H9 (cell line): ENCODE data around the gene TUFT1. TPM values are rescaled to one million over a fixed set of nuclear protein-coding genes. Genes with fewer than 3 reads are reported as not detected.
A peak's percentile ranks its signal among the peaks of the same experiment; 100 is the strongest.

Source experiments
- DNase-seq: peaks from one replicate; pipeline ENCODE4 v3.0.0-alpha.2; 2017
- H2AFZ ChIP-seq: one replicate; pipeline ENCODE4 v1.6.1; 2013; ENCODE audit warnings: mild to moderate bottlenecking, low read length, control low read depth, moderate library complexity
- H2AK5ac ChIP-seq: 2 replicates; pipeline ENCODE4 v1.6.1; 2013; ENCODE audit warnings: low read length, control low read depth, mixed read lengths; ENCODE audit not compliant: insufficient read length
- H2BK120ac ChIP-seq: one replicate; pipeline ENCODE4 v1.6.1; 2013; ENCODE audit warnings: low read depth, mild to moderate bottlenecking, low read length, control low read depth, inconsistent platforms; ENCODE audit not compliant: poor library complexity, severe bottlenecking
- H2BK12ac ChIP-seq: 2 replicates; pipeline ENCODE4 v1.6.1; 2013; ENCODE audit warnings: low read length, control low read depth, mixed read lengths, low read depth; ENCODE audit not compliant: insufficient read length
- H2BK15ac ChIP-seq: 2 replicates; pipeline ENCODE4 v1.6.1; 2013; ENCODE audit warnings: low read depth, low read length, control low read depth
- H2BK20ac ChIP-seq: one replicate; pipeline ENCODE4 v1.6.1; 2013; ENCODE audit warnings: low read depth, mild to moderate bottlenecking, low read length, control low read depth, inconsistent platforms; ENCODE audit not compliant: poor library complexity, severe bottlenecking
- H2BK5ac ChIP-seq: 2 replicates; pipeline ENCODE4 v1.6.1; 2013; ENCODE audit warnings: low read length, control low read depth, mixed read lengths; ENCODE audit not compliant: insufficient read length
- H3K14ac ChIP-seq: 2 replicates; pipeline ENCODE4 v1.6.1; 2013; ENCODE audit warnings: low read length, control low read depth; ENCODE audit not compliant: insufficient read depth
- H3K18ac ChIP-seq: 2 replicates; pipeline ENCODE4 v1.6.1; 2013; ENCODE audit warnings: low read depth, mild to moderate bottlenecking, mixed read lengths, low read length, control low read depth; ENCODE audit not compliant: insufficient read length
- H3K23ac ChIP-seq: 2 replicates; pipeline ENCODE4 v1.6.1; 2013; ENCODE audit warnings: low read length, control low read depth, mixed read lengths, low read depth; ENCODE audit not compliant: insufficient read length
- H3K23me2 ChIP-seq: 2 replicates; pipeline ENCODE4 v1.6.1; 2013; ENCODE audit warnings: low read depth, mild to moderate bottlenecking, mixed read lengths, low read length, control low read depth; ENCODE audit not compliant: insufficient read length, poor library complexity, severe bottlenecking
- H3K27ac ChIP-seq: 2 replicates; pipeline ENCODE4 v1.5.1; 2013; ENCODE audit warnings: low read length, control low read depth, mixed read lengths, low read depth; ENCODE audit not compliant: insufficient read length
- H3K27me3 ChIP-seq: 2 replicates; pipeline ENCODE4 v1.6.1; 2013; ENCODE audit warnings: low read length, control low read depth, inconsistent platforms; ENCODE audit not compliant: insufficient read depth
- H3K4ac ChIP-seq: 2 replicates; pipeline ENCODE4 v1.6.1; 2013; ENCODE audit warnings: low read depth, mild to moderate bottlenecking, control low read depth, inconsistent platforms, low read length, moderate library complexity
- H3K4me1 ChIP-seq: 2 replicates; pipeline ENCODE4 v1.6.1; 2013; ENCODE audit warnings: low read length, control low read depth, inconsistent platforms; ENCODE audit not compliant: insufficient read depth
- H3K4me2 ChIP-seq: 2 replicates; pipeline ENCODE4 v1.6.1; 2013; ENCODE audit warnings: low read length, control low read depth, mixed read lengths; ENCODE audit not compliant: insufficient read length, insufficient read depth
- H3K56ac ChIP-seq: 2 replicates; pipeline ENCODE4 v1.6.1; 2013; ENCODE audit warnings: low read depth, mild to moderate bottlenecking, mixed read lengths, low read length, control low read depth; ENCODE audit not compliant: insufficient read length
- H3K79me1 ChIP-seq: 2 replicates; pipeline ENCODE4 v1.6.1; 2013; ENCODE audit warnings: low read depth, mild to moderate bottlenecking, moderate library complexity, low read length, control low read depth, inconsistent platforms; ENCODE audit not compliant: insufficient read depth, poor library complexity, severe bottlenecking
- H3K79me2 ChIP-seq: 2 replicates; pipeline ENCODE4 v1.6.1; 2013; ENCODE audit warnings: low read length, control low read depth, inconsistent platforms; ENCODE audit not compliant: insufficient read depth
- H3K9ac ChIP-seq: 2 replicates; pipeline ENCODE4 v1.6.1; 2013; ENCODE audit warnings: low read length, control low read depth, mixed read lengths; ENCODE audit not compliant: insufficient read length; ENCODE audit errors: extremely low read depth
- H3K9me3 ChIP-seq: one replicate; pipeline ENCODE4 v1.6.1; 2013; ENCODE audit warnings: low read depth, low read length, inconsistent platforms; ENCODE audit not compliant: control insufficient read depth
- H3T11ph ChIP-seq: one replicate; pipeline ENCODE4 v1.6.1; 2013; ENCODE audit warnings: mild to moderate bottlenecking, low read length, control low read depth, inconsistent platforms
- H4K20me1 ChIP-seq: one replicate; pipeline ENCODE4 v1.6.1; 2013; ENCODE audit not compliant: control insufficient read depth, insufficient read length, insufficient read depth
- H4K5ac ChIP-seq: 2 replicates; pipeline ENCODE4 v1.6.1; 2013; ENCODE audit warnings: low read depth, mild to moderate bottlenecking, mixed read lengths, low read length, control low read depth; ENCODE audit not compliant: insufficient read length
- H4K8ac ChIP-seq: replicated peaks from 2 replicates; pipeline ENCODE4 v1.6.1; 2013; ENCODE audit warnings: low read length, control low read depth, mixed read lengths, low read depth; ENCODE audit not compliant: insufficient read length
- H4K91ac ChIP-seq: 2 replicates; pipeline ENCODE4 v1.6.1; 2013; ENCODE audit warnings: low read depth, mild to moderate bottlenecking, moderate library complexity, mixed read lengths, low read length, control low read depth; ENCODE audit not compliant: insufficient read length
- H3K27ac Mint-ChIP-seq, 3 experiments: 2 replicates in 2 of 3; 3 replicates in 1 of 3; pipeline ENCODE4 v1.8.0; 2020 to 2021; ENCODE audit warnings: mixed read lengths in 3 of 3, mild to moderate bottlenecking in 1 of 3, moderate library complexity in 1 of 3
- H3K27me3 Mint-ChIP-seq: 2 replicates; pipeline ENCODE4 v1.8.0; 2021; ENCODE audit warnings: low read depth, mild to moderate bottlenecking, moderate library complexity, mixed read lengths
- H3K36me3 Mint-ChIP-seq, 3 experiments: 2 replicates in 2 of 3; 3 replicates in 1 of 3; pipeline ENCODE4 v1.8.0; 2020 to 2021; ENCODE audit warnings: low read depth in 3 of 3, mixed read lengths in 3 of 3; ENCODE audit not compliant: insufficient read depth in 1 of 3
- H3K4me1 Mint-ChIP-seq, 2 experiments: 2 replicates each; pipeline ENCODE4 v1.8.0; 2020; ENCODE audit warnings: mixed read lengths in 2 of 2
- H3K4me3 Mint-ChIP-seq, 2 experiments: 2 replicates in 1 of 2; 3 replicates in 1 of 2; pipeline ENCODE4 v1.8.0; 2020 to 2021; ENCODE audit warnings: mild to moderate bottlenecking in 2 of 2, mixed read lengths in 2 of 2, moderate library complexity in 1 of 2
- H3K9me3 Mint-ChIP-seq, 2 experiments: 2 replicates in 1 of 2; 3 replicates in 1 of 2; pipeline ENCODE4 v1.8.0; 2020; ENCODE audit warnings: mild to moderate bottlenecking in 2 of 2, mixed read lengths in 2 of 2, moderate library complexity in 1 of 2
- WGBS: extraction: QIAGEN DNeasy Blood & Tissue Kit; methylation state at CpG from one replicate; pipeline ENCODE4 v1.1.7; 2013; ENCODE audit warnings: missing lambda C conversion rate, low lambda C conversion rate, mixed read lengths; ENCODE audit not compliant: insufficient read length; ENCODE audit errors: extremely low coverage; 5-methylcytosine and 5-hydroxymethylcytosine counted together
- total RNA-seq: library from RNA; stranded (reverse); gene quantifications from 2 replicates; pipeline ENCODE4 v1.2.1, GENCODE V29; 2021
- TF ChIP-seq, protein P1 (sequence below): fragments of 200-600 bp; sonication (generic); conservative IDR thresholded peaks from 3 replicates; pipeline ENCODE4 v1.8.0; 2021; ENCODE audit warnings: antibody characterized with exemption, mild to moderate bottlenecking

The TUFT1 gene
- total RNA-seq, 1 experiment from 2014 or later, result 6.2 TPM

GRCh38 chr1:151526735-151527525 lies 13.2 kb upstream of the TUFT1 start:
- no peak overlapping the region for H2BK120ac ChIP-seq
- no peak overlapping the region for H3K4me2 ChIP-seq
- peaks cover 31 to 76% (median 68%) of the 10 kb centered on the region in 3 experiments; a peak in 6 of 7 replicates for H3K36me3 Mint-ChIP-seq

More at GRCh38 chr1:151526735-151527525, 13.2 kb upstream of the TUFT1 start:
- TF ChIP-seq, protein P1, sequence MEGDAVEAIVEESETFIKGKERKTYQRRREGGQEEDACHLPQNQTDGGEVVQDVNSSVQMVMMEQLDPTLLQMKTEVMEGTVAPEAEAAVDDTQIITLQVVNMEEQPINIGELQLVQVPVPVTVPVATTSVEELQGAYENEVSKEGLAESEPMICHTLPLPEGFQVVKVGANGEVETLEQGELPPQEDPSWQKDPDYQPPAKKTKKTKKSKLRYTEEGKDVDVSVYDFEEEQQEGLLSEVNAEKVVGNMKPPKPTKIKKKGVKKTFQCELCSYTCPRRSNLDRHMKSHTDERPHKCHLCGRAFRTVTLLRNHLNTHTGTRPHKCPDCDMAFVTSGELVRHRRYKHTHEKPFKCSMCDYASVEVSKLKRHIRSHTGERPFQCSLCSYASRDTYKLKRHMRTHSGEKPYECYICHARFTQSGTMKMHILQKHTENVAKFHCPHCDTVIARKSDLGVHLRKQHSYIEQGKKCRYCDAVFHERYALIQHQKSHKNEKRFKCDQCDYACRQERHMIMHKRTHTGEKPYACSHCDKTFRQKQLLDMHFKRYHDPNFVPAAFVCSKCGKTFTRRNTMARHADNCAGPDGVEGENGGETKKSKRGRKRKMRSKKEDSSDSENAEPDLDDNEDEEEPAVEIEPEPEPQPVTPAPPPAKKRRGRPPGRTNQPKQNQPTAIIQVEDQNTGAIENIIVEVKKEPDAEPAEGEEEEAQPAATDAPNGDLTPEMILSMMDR, result no peak
- Histone ChIP-seq H2BK15ac (no peak overlapping the region), H3K9me3 (no peaks in the 10 kb centered on the region), H2BK12ac (no peak overlapping the region), H3K14ac (no peak overlapping the region), H3K23me2 (no peaks in the 10 kb centered on the region), H3K27me3 (no peaks in the 10 kb centered on the region), H3K4ac (no peak overlapping the region), H3K4me1 (peaks cover 2% of the 10 kb centered on the region; the same call in 1 of the 2 replicates), H3K18ac (no peak overlapping the region), H2AK5ac (no peak overlapping the region), H4K91ac (no peak overlapping the region), H4K5ac (no peak overlapping the region), H2BK5ac (no peak overlapping the region), H4K8ac (no peak overlapping the region), H3K79me2 (no peaks in the 10 kb centered on the region), H3K27ac (no peak overlapping the region), H3K79me1 (no peaks in the 10 kb centered on the region), H2AFZ (no peak overlapping the region), H4K20me1 (no peaks in the 10 kb centered on the region), H3K56ac (no peak overlapping the region), H3T11ph (no peak overlapping the region), H3K9ac (no peak overlapping the region), H3K23ac (no peak overlapping the region), H2BK20ac (no peak overlapping the region)
- H3K4me3 Mint-ChIP-seq, result no peak overlapping the region
- WGBS, result no CpG with 5 or more reads among the region's 7 CpGs
- H3K27me3 Mint-ChIP-seq, result no peaks in the 10 kb centered on the region
- H3K4me1 Mint-ChIP-seq, result peaks cover 7 to 8% of the 10 kb centered on the region in 2 experiments
- no peak for DNase-seq
- H3K9me3 Mint-ChIP-seq, result no peaks in the 10 kb centered on the region
- H3K27ac Mint-ChIP-seq, result peak overlapping the region in 2 of 3 experiments; percentile 10 to 92; a peak in 4 of 7 replicates
